ENCODE results near the gene PTPRZ1.

DNA sequence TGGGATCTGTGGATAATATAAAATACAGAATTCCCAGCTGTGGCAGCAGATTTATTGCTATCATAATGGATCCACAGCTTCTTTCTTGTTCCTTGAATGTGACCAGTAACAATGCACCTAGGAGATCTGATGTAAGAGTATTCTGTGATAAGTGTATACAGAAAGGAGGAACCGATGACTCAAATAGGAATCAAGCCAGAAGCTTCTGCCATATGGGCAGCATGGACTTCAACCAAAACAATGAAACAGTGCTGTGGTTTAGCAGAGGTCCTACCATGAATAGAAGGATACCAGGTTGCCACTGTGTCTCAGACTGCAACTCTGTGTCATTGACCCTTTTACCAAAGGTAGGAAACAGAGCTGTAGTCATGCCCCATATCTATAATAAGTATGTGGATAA is 81.8 kb downstream of the PTPRZ1 start:
- TF ChIP-seq, protein P1, sequence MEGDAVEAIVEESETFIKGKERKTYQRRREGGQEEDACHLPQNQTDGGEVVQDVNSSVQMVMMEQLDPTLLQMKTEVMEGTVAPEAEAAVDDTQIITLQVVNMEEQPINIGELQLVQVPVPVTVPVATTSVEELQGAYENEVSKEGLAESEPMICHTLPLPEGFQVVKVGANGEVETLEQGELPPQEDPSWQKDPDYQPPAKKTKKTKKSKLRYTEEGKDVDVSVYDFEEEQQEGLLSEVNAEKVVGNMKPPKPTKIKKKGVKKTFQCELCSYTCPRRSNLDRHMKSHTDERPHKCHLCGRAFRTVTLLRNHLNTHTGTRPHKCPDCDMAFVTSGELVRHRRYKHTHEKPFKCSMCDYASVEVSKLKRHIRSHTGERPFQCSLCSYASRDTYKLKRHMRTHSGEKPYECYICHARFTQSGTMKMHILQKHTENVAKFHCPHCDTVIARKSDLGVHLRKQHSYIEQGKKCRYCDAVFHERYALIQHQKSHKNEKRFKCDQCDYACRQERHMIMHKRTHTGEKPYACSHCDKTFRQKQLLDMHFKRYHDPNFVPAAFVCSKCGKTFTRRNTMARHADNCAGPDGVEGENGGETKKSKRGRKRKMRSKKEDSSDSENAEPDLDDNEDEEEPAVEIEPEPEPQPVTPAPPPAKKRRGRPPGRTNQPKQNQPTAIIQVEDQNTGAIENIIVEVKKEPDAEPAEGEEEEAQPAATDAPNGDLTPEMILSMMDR (IDR thresholded peaks at IDR 0.05): no peak
- no peak for TF ChIP-seq SMC3 (IDR thresholded peaks at IDR 0.05; ENCODE audit: low read depth, low read length)
- TF ChIP-seq JUND (IDR thresholded peaks at IDR 0.05): no peak
- TF ChIP-seq TAF1 (IDR thresholded peaks at IDR 0.05; ENCODE audit: borderline replicate concordance, low read depth, low read length): no peak
- TF ChIP-seq REST (IDR thresholded peaks at IDR 0.05; ENCODE audit: low read depth, low read length): no peak
- TF ChIP-seq EZH2phosphoT487 (IDR thresholded peaks at IDR 0.05; ENCODE audit: borderline replicate concordance, low read depth): no peak
- TF ChIP-seq RCOR1 (IDR thresholded peaks at IDR 0.05; ENCODE audit: low read length): no peak
- TF ChIP-seq USF2 (IDR thresholded peaks at IDR 0.05; ENCODE audit: borderline replicate concordance, low read depth, low read length): no peak
- TF ChIP-seq EP300 (IDR thresholded peaks at IDR 0.05; ENCODE audit: borderline replicate concordance in 1 of 2, low read depth in 1 of 2, low read length in 1 of 2): no peak
- TF ChIP-seq NRF1 (IDR thresholded peaks at IDR 0.05; ENCODE audit: low read depth, low read length): no peak
- TF ChIP-seq SIN3A (IDR thresholded peaks at IDR 0.05; ENCODE audit: borderline replicate concordance, low read depth, low read length): no peak
